ENCODE measurements around the gene FHAD1. TPM values are rescaled to one million over a fixed set of nuclear protein-coding genes. Genes with fewer than 3 reads are reported as not detected.

FHAD1 gene
- total and polyA plus RNA-seq, 2 of the 13 experiments (the other 11 are each of a cell fraction or from before 2014, with no cell fraction given), result not detected

GRCh38 chr1:15242766-15243165 lies 4.3 kb upstream of the FHAD1 start:
- no peaks in the 10 kb centered on the region for H4K20me1 ChIP-seq (ENCODE audit: insufficient read depth, low read length)
- H3K79me2 ChIP-seq (ENCODE audit: insufficient read depth, low read length), result no peaks in the 10 kb centered on the region
- H3K27me3 ChIP-seq (ENCODE audit: control insufficient read depth in 1 of 2, insufficient read depth in 2 of 2, low read length in 2 of 2), result peaks cover 3 to 54% of the 10 kb centered on the region in 2 experiments; a peak in 4 of 5 replicates
- CTCF ChIA-PET (ENCODE audit: low intra/inter-chr PET ratio, low total read pairs), result no interaction called here
- POLR2A ChIA-PET, result no interaction called here
- H3K36me3 ChIP-seq (replicated peaks in 1 of 2; ENCODE audit: control insufficient read depth in 1 of 2, insufficient read depth in 2 of 2, low read length in 2 of 2), result no peaks in the 10 kb centered on the region
- DNase-seq (ENCODE audit: low spot score) (no peak), ATAC-seq (no peak), FAIRE-seq (no peak)
- no peaks in the 10 kb centered on the region for H3K9me3 ChIP-seq (ENCODE audit: low read length)
- no peak overlapping the region for H3K27ac ChIP-seq (ENCODE audit: extremely low read length, insufficient read depth, low read length)
- 48% methylated on average over 7 of the region's 7 CpGs for WGBS (ENCODE audit: low lambda C conversion rate)
- in situ Hi-C loops (cut with HindIII; ENCODE audit: extremely low pct_ligation_motif_present, low pct_unique_long_range_greater_than_20kb) (no loop called here), intact Hi-C loops (cut with micrococcal nuclease; ENCODE audit: unreplicated experiment) (no loop called here)
- H2AFZ ChIP-seq (ENCODE audit: low read length), result no peak overlapping the region
- H3K4me3 ChIP-seq (replicated peaks in 1 of 3; ENCODE audit: insufficient read depth in 1 of 3, low read depth in 2 of 3, low read length in 3 of 3), result no peak overlapping the region
- no peak overlapping the region for H3K4me2 ChIP-seq (ENCODE audit: low read depth, low read length)
- no TSS peak for BruUV-seq (replicated peaks)
- H3K9ac ChIP-seq (ENCODE audit: insufficient read depth, low read depth, low read length), result no peak overlapping the region
- TF ChIP-seq ZNF629 (CRISPR knock-in tag; conservative IDR thresholded peaks at IDR 0.05), result peak; percentile 83
- TF ChIP-seq JDP2 (CRISPR knock-in tag; IDR thresholded peaks at IDR 0.05; ENCODE audit: borderline replicate concordance), result no peak
- TF ChIP-seq ZSCAN9 (CRISPR knock-in tag; IDR thresholded peaks at IDR 0.05; ENCODE audit: borderline replicate concordance), result no peak
- peaks cover 8% of the 10 kb centered on the region for H3K4me1 ChIP-seq (ENCODE audit: insufficient read depth, low read length)

GRCh38 chr1:15243275-15244043 lies 3.6 kb upstream of the FHAD1 start:
- no peak for DNase-seq (ENCODE audit: low spot score)
- H3K4me1 ChIP-seq (ENCODE audit: insufficient read depth, low read length), result peaks cover 13% of the 10 kb centered on the region
- no peaks in the 10 kb centered on the region for H4K20me1 ChIP-seq (ENCODE audit: insufficient read depth, low read length)
- intact Hi-C loops (cut with micrococcal nuclease; ENCODE audit: unreplicated experiment), result no loop called here
- ChIA-PET POLR2A (no interaction called here), CTCF (ENCODE audit: low intra/inter-chr PET ratio, low total read pairs) (no interaction called here)
- FAIRE-seq, result no peak
- no peak overlapping the region for H3K9ac ChIP-seq (ENCODE audit: insufficient read depth, low read depth, low read length)
- no peaks in the 10 kb centered on the region for H3K36me3 ChIP-seq (replicated peaks in 1 of 2; ENCODE audit: control insufficient read depth in 1 of 2, insufficient read depth in 2 of 2, low read length in 2 of 2)
- no peak overlapping the region for H2AFZ ChIP-seq (ENCODE audit: low read length)
- no peaks in the 10 kb centered on the region for H3K9me3 ChIP-seq (ENCODE audit: low read length)
- 50% methylated on average over 10 of the region's 10 CpGs for WGBS (ENCODE audit: low lambda C conversion rate)
- in situ Hi-C loops (cut with HindIII; ENCODE audit: extremely low pct_ligation_motif_present, low pct_unique_long_range_greater_than_20kb), result no loop called here
- no peak overlapping the region for H3K27ac ChIP-seq (ENCODE audit: extremely low read length, insufficient read depth, low read length)
- no peaks in the 10 kb centered on the region for H3K79me2 ChIP-seq (ENCODE audit: insufficient read depth, low read length)
- ATAC-seq, result no peak; the same call in 2 of the 3 replicates
- no peak overlapping the region for H3K4me3 ChIP-seq (replicated peaks in 1 of 3; ENCODE audit: insufficient read depth in 1 of 3, low read depth in 2 of 3, low read length in 3 of 3)
- peaks cover 3 to 55% of the 10 kb centered on the region in 2 experiments; a peak in 4 of 5 replicates for H3K27me3 ChIP-seq (ENCODE audit: control insufficient read depth in 1 of 2, insufficient read depth in 2 of 2, low read length in 2 of 2)
- H3K4me2 ChIP-seq (ENCODE audit: low read depth, low read length), result no peak overlapping the region
- no TSS peak for BruUV-seq (replicated peaks)
- TF ChIP-seq ZSCAN5A (CRISPR knock-in tag; IDR thresholded peaks at IDR 0.05; ENCODE audit: borderline replicate concordance) (no peak), SCMH1 (CRISPR knock-in tag; IDR thresholded peaks at IDR 0.05; ENCODE audit: borderline replicate concordance) (no peak), ZNF224 (CRISPR knock-in tag; IDR thresholded peaks at IDR 0.05) (no peak), NR3C1 (CRISPR knock-in tag; IDR thresholded peaks at IDR 0.05) (no peak), ZNF350 (CRISPR knock-in tag; IDR thresholded peaks at IDR 0.05; ENCODE audit: borderline replicate concordance, low read depth) (no peak), FOXP4 (CRISPR knock-in tag; IDR thresholded peaks at IDR 0.05) (no peak), E2F1 (CRISPR knock-in tag; IDR thresholded peaks at IDR 0.05) (no peak), MTA1 (CRISPR knock-in tag; IDR thresholded peaks at IDR 0.05; ENCODE audit: borderline replicate concordance) (no peak), CBX5 (CRISPR knock-in tag; IDR thresholded peaks at IDR 0.05; ENCODE audit: borderline replicate concordance) (no peak)

Data from HepG2 (cell line).